Amniotic epithelial cell (primary cell): ENCODE results near the gene COL19A1.

Experiments used
- DNase-seq: peaks from one replicate; pipeline ENCODE4 v3.0.0-alpha.2; 2010; ENCODE audit warnings: low read depth

Gene COL19A1

GRCh38 chr6:70231311-70231710, 365.0 kb downstream of the COL19A1 start:
- no peak for DNase-seq

GRCh38 chr6:70234561-70235236, 368.3 kb downstream of the COL19A1 start:
- DNase-seq = no peak

- no peak for DNase-seq
Observed at GRCh38 chr6:70236343-70236742, 370.0 kb downstream of the COL19A1 start.

GRCh38 chr6:70241031-70241430, 374.7 kb downstream of the COL19A1 start:
- DNase-seq = no peak

GRCh38 chr6:70241991-70242420, 375.6 kb downstream of the COL19A1 start:
- DNase-seq = no peak

- no peak for DNase-seq
Observed at GRCh38 chr6:70246118-70246517, 379.8 kb downstream of the COL19A1 start.

- DNase-seq = no peak
Observed at GRCh38 chr6:70252604-70253003, 386.2 kb downstream of the COL19A1 start.

GRCh38 chr6:70253923-70254322, 387.6 kb downstream of the COL19A1 start:
- DNase-seq = no peak

GRCh38 chr6:70254784-70255183, 388.4 kb downstream of the COL19A1 start:
- DNase-seq = no peak

- no peak for DNase-seq
Observed at GRCh38 chr6:70257768-70258273, 391.5 kb downstream of the COL19A1 start.

- DNase-seq = no peak
Observed at GRCh38 chr6:70258483-70258882, 392.1 kb downstream of the COL19A1 start.
